GM06990 (cell line): ENCODE data around the gene KCNK7.

Experiments used
- DNase-seq: peaks from one replicate; pipeline ENCODE4 v3.0.0-alpha.2; 2011; ENCODE audit not compliant: insufficient read length; ENCODE audit errors: extremely low read depth
- H3K27me3 ChIP-seq: replicated peaks from 2 replicates; pipeline ENCODE4 v1.6.0; 2011; ENCODE audit warnings: low read length; ENCODE audit not compliant: control insufficient read depth, insufficient read depth
- H3K36me3 ChIP-seq: 2 replicates; pipeline ENCODE4 v1.5.1; 2011; ENCODE audit warnings: low read length; ENCODE audit not compliant: control insufficient read depth, insufficient read depth
- H3K4me3 ChIP-seq: replicated peaks from 2 replicates; pipeline ENCODE4 v1.5.1; 2011; ENCODE audit warnings: low read depth, mild to moderate bottlenecking, control low read depth, low read length
- CTCF ChIP-seq: IDR thresholded peaks from 2 replicates; pipeline ENCODE4 v1.5.1; 2011; ENCODE audit warnings: low read length, control low read depth, mild to moderate bottlenecking, inconsistent platforms; ENCODE audit not compliant: insufficient read depth, poor library complexity, severe bottlenecking

The KCNK7 gene

GRCh38 chr11:65630215-65630614, 34.6 kb upstream of the KCNK7 start:
- DNase-seq = no peak
- no peak for TF ChIP-seq CTCF
- no peak overlapping the region for H3K4me3 ChIP-seq
- peaks cover 65% of the 10 kb centered on the region for H3K36me3 ChIP-seq
- no peaks in the 10 kb centered on the region for H3K27me3 ChIP-seq

GRCh38 chr11:65629579-65629978, 34.0 kb upstream of the KCNK7 start:
- H3K4me3 ChIP-seq = no peak overlapping the region
- H3K27me3 ChIP-seq = no peaks in the 10 kb centered on the region
- DNase-seq = no peak
- H3K36me3 ChIP-seq = peaks cover 64% of the 10 kb centered on the region
- no peak for TF ChIP-seq CTCF

- Histone ChIP-seq H3K4me3 (no peak overlapping the region), H3K36me3 (peaks cover 67% of the 10 kb centered on the region), H3K27me3 (no peaks in the 10 kb centered on the region)
- TF ChIP-seq CTCF = no peak
- no peak for DNase-seq
These were observed 31.6 kb upstream of the KCNK7 start for GRCh38 chr11:65627202-65627601.

GRCh38 chr11:65625628-65626342, 30.2 kb upstream of the KCNK7 start:
- no peak for DNase-seq
- peaks cover 69% of the 10 kb centered on the region for H3K36me3 ChIP-seq
- TF ChIP-seq CTCF = peak; percentile 59
- no peaks in the 10 kb centered on the region for H3K27me3 ChIP-seq
- H3K4me3 ChIP-seq = no peak overlapping the region

GRCh38 chr11:65624931-65625627, 29.5 kb upstream of the KCNK7 start:
- Histone ChIP-seq H3K27me3 (no peaks in the 10 kb centered on the region), H3K36me3 (peaks cover 71% of the 10 kb centered on the region), H3K4me3 (no peak overlapping the region)
- no peak for TF ChIP-seq CTCF
- DNase-seq = no peak
